GM23338 (cell line): ENCODE measurements around the gene KRT12. TPM values are rescaled to one million over a fixed set of nuclear protein-coding genes. Genes with fewer than 3 reads are reported as not detected.

Source experiments
- ATAC-seq: fragments of 200-7000 bp; cut with Tn5 transposase; 3 replicates; pipeline ENCODE4 v1.9.1; 2020
- DNase-seq: peaks from one replicate; pipeline ENCODE4 v3.0.0-alpha.2; 2015; ENCODE audit warnings: low spot score
- H2AFZ ChIP-seq: fragments of 200-600 bp; sonication (generic); 2 replicates; pipeline ENCODE4 v1.8.0; 2016; ENCODE audit warnings: antibody characterized with exemption, mild to moderate bottlenecking, moderate library complexity
- H3F3A ChIP-seq: fragments of 200-600 bp; sonication (generic); replicated peaks from 2 replicates; pipeline ENCODE4 v1.8.0; 2017; ENCODE audit warnings: antibody characterized with exemption, mixed run types, low read depth
- H3K27ac ChIP-seq: fragments of 200-600 bp; sonication (generic); 2 replicates; pipeline ENCODE4 v1.6.1; 2016; ENCODE audit warnings: low read depth
- H3K27me3 ChIP-seq: fragments of 200-600 bp; sonication (generic); 2 replicates; pipeline ENCODE4 v1.8.0; 2016; ENCODE audit warnings: mild to moderate bottlenecking, mixed run types, moderate library complexity; ENCODE audit not compliant: insufficient read depth
- H3K36me3 ChIP-seq: fragments of 200-600 bp; sonication (generic); 2 replicates; pipeline ENCODE4 v1.8.0; 2016; ENCODE audit warnings: mild to moderate bottlenecking; ENCODE audit not compliant: insufficient read depth
- H3K4me1 ChIP-seq: fragments of 200-600 bp; sonication (generic); 2 replicates; pipeline ENCODE4 v1.8.0; 2016; ENCODE audit warnings: mild to moderate bottlenecking, moderate library complexity; ENCODE audit not compliant: insufficient read depth
- H3K4me2 ChIP-seq: fragments of 200-600 bp; sonication (generic); 2 replicates; pipeline ENCODE4 v1.7.1; 2017; ENCODE audit warnings: mixed run types
- H3K4me3 ChIP-seq: fragments of 200-600 bp; sonication (generic); 2 replicates; pipeline ENCODE4 v1.6.1; 2016; ENCODE audit warnings: mixed run types
- H3K79me2 ChIP-seq: fragments of 200-600 bp; sonication (generic); replicated peaks from 2 replicates; pipeline ENCODE4 v1.8.0; 2017; ENCODE audit warnings: mild to moderate bottlenecking; ENCODE audit not compliant: insufficient read depth
- H3K9me2 ChIP-seq: fragments of 200-600 bp; sonication (generic); 2 replicates; pipeline ENCODE4 v1.8.0; 2017; ENCODE audit not compliant: insufficient read depth
- H4K20me1 ChIP-seq: fragments of 200-600 bp; sonication (generic); replicated peaks from 2 replicates; pipeline ENCODE4 v1.8.0; 2017; ENCODE audit warnings: mild to moderate bottlenecking; ENCODE audit not compliant: insufficient read depth
- H3K27ac Mint-ChIP-seq: 2 replicates; pipeline ENCODE4 v1.8.0; 2020; ENCODE audit warnings: inconsistent platforms, mild to moderate bottlenecking, moderate library complexity, mixed read lengths
- H3K27me3 Mint-ChIP-seq: 3 replicates; pipeline ENCODE4 v1.8.0; 2022; ENCODE audit warnings: low read depth, mild to moderate bottlenecking, moderate library complexity, mixed read lengths, inconsistent platforms; ENCODE audit not compliant: insufficient read depth, poor library complexity
- H3K36me3 Mint-ChIP-seq: 3 replicates; pipeline ENCODE4 v1.8.0; 2021; ENCODE audit warnings: low read depth, mild to moderate bottlenecking, inconsistent platforms, moderate library complexity, mixed read lengths
- H3K4me1 Mint-ChIP-seq: 3 replicates; pipeline ENCODE4 v1.8.0; 2020; ENCODE audit warnings: mild to moderate bottlenecking, inconsistent platforms, mixed read lengths
- H3K4me3 Mint-ChIP-seq: 3 replicates; pipeline ENCODE4 v1.8.0; 2021; ENCODE audit warnings: moderate library complexity, mild to moderate bottlenecking, inconsistent platforms, mixed read lengths
- H3K9me3 Mint-ChIP-seq: 3 replicates; pipeline ENCODE4 v1.8.0; 2020; ENCODE audit warnings: moderate library complexity, mild to moderate bottlenecking, inconsistent platforms, mixed read lengths
- EZH2 ChIP-seq: fragments of 200-600 bp; sonication (generic); IDR thresholded peaks from one replicate; pipeline ENCODE4 v1.8.0; 2017; ENCODE audit warnings: antibody characterized with exemption, mild to moderate bottlenecking, low read depth; ENCODE audit not compliant: unreplicated experiment
- EZH2phosphoT487 ChIP-seq: fragments of 200-600 bp; sonication (generic); IDR thresholded peaks from one replicate; pipeline ENCODE4 v1.8.1; 2018; ENCODE audit warnings: antibody characterized with exemption; ENCODE audit not compliant: unreplicated experiment
- JUNB ChIP-seq: IDR thresholded peaks from one replicate; pipeline ENCODE4 v1.6.1; 2016; ENCODE audit warnings: antibody characterized with exemption; ENCODE audit not compliant: unreplicated experiment
- NANOG ChIP-seq: IDR thresholded peaks from 2 replicates; pipeline ENCODE4 v1.6.1; 2016; ENCODE audit warnings: antibody characterized with exemption, borderline replicate concordance
- STAT1 ChIP-seq: IDR thresholded peaks from one replicate; pipeline ENCODE4 v1.6.1; 2016; ENCODE audit warnings: antibody characterized with exemption; ENCODE audit not compliant: unreplicated experiment
- ZNF114 ChIP-seq: fragments of 250-450 bp; sonication (Bioruptor Pico); IDR thresholded peaks from 2 replicates; pipeline ENCODE4 v1.5.0; 2020; ENCODE audit warnings: mild to moderate bottlenecking, moderate library complexity
- polyA plus RNA-seq: library from polyadenylated mRNA; unstranded; fragments of >200 nt; fragmentation: Nextera tagmentation; extraction: Ambion mirVana; gene quantifications from 2 replicates; pipeline ENCODE4 v1.2.1, GENCODE V29; 2016
- total RNA-seq: library from RNA; depleted of rRNA; stranded (reverse); fragments of >200 nt; shearing (Covaris generic); gene quantifications from 2 replicates; pipeline ENCODE4 v1.2.3, GENCODE V29; 2014
- TF ChIP-seq, protein P1 (sequence below): fragments of 250-450 bp; sonication (Bioruptor Pico); IDR thresholded peaks from 2 replicates; pipeline ENCODE4 v1.5.0; 2020; ENCODE audit warnings: mild to moderate bottlenecking, moderate library complexity
- TF ChIP-seq, protein P2 (sequence below), 2 experiments: fragments of 200-600 bp in 1 of 2; sonication (generic) in 1 of 2; conservative IDR thresholded peaks; 2 replicates each; pipeline versions ENCODE4 v1.5.1 to v1.6.1; 2016 to 2017; ENCODE audit warnings: antibody characterized with exemption in 2 of 2, low read depth in 2 of 2, mild to moderate bottlenecking in 2 of 2, moderate library complexity in 1 of 2
- TF ChIP-seq, protein P3 (sequence below): IDR thresholded peaks from 2 replicates; pipeline ENCODE4 v1.6.1; 2016; ENCODE audit warnings: antibody characterized with exemption

Gene KRT12
- total and polyA plus RNA-seq, 2 experiments from 2014 or later: not detected

DNA sequence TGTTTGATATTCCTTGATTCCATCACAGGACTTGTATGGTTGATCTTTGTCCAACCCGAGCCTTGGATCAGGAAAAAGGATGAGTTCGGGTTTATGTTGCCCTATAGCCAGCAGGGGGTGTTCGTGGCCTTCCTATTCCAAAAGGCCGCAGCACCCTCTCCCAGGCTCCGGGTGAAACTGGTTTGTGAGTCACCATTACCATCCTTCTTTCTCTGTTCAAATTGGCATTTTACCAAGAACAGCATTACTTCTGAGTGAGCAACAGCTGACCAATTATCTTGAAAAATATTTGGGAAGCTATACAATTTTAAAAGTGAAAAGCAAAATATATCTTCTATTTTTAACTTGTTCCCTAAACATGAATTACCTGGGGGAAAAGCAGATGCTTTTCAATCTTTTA is 42.3 kb upstream of the KRT12 start (continued):
- TF ChIP-seq STAT1 (no peak), JUNB (no peak)

DNA sequence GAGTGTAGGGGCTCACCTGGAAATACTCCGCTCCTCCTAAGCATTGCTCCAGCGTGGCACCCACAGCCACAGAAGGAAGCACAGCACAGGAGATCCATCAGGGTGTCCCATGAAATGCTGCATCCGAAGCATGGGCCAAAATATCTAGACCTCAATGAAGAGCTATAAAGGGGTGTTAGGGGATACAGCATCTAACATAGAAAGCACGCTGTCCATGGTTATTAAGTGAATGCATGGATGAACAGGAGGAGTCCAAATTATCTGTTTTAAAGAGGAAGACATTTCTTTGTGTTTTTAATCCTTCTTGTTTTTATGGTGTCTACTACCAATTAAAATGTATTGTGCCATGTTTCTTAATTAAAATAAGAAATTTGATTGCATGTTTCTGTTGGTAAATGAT is 39.6 kb upstream of the KRT12 start:
- no peaks in the 10 kb centered on the region for H3F3A ChIP-seq
- no peaks in the 10 kb centered on the region for H3K9me2 ChIP-seq
- Mint-ChIP-seq H3K4me3 (no peak overlapping the region), H3K4me1 (peaks cover 15% of the 10 kb centered on the region), H3K36me3 (no peaks in the 10 kb centered on the region), H3K27me3 (no peaks in the 10 kb centered on the region), H3K27ac (no peak overlapping the region), H3K9me3 (no peaks in the 10 kb centered on the region)
- DNase-seq: no peak
- no peaks in the 10 kb centered on the region for H3K27me3 ChIP-seq
- TF ChIP-seq, protein P1, sequence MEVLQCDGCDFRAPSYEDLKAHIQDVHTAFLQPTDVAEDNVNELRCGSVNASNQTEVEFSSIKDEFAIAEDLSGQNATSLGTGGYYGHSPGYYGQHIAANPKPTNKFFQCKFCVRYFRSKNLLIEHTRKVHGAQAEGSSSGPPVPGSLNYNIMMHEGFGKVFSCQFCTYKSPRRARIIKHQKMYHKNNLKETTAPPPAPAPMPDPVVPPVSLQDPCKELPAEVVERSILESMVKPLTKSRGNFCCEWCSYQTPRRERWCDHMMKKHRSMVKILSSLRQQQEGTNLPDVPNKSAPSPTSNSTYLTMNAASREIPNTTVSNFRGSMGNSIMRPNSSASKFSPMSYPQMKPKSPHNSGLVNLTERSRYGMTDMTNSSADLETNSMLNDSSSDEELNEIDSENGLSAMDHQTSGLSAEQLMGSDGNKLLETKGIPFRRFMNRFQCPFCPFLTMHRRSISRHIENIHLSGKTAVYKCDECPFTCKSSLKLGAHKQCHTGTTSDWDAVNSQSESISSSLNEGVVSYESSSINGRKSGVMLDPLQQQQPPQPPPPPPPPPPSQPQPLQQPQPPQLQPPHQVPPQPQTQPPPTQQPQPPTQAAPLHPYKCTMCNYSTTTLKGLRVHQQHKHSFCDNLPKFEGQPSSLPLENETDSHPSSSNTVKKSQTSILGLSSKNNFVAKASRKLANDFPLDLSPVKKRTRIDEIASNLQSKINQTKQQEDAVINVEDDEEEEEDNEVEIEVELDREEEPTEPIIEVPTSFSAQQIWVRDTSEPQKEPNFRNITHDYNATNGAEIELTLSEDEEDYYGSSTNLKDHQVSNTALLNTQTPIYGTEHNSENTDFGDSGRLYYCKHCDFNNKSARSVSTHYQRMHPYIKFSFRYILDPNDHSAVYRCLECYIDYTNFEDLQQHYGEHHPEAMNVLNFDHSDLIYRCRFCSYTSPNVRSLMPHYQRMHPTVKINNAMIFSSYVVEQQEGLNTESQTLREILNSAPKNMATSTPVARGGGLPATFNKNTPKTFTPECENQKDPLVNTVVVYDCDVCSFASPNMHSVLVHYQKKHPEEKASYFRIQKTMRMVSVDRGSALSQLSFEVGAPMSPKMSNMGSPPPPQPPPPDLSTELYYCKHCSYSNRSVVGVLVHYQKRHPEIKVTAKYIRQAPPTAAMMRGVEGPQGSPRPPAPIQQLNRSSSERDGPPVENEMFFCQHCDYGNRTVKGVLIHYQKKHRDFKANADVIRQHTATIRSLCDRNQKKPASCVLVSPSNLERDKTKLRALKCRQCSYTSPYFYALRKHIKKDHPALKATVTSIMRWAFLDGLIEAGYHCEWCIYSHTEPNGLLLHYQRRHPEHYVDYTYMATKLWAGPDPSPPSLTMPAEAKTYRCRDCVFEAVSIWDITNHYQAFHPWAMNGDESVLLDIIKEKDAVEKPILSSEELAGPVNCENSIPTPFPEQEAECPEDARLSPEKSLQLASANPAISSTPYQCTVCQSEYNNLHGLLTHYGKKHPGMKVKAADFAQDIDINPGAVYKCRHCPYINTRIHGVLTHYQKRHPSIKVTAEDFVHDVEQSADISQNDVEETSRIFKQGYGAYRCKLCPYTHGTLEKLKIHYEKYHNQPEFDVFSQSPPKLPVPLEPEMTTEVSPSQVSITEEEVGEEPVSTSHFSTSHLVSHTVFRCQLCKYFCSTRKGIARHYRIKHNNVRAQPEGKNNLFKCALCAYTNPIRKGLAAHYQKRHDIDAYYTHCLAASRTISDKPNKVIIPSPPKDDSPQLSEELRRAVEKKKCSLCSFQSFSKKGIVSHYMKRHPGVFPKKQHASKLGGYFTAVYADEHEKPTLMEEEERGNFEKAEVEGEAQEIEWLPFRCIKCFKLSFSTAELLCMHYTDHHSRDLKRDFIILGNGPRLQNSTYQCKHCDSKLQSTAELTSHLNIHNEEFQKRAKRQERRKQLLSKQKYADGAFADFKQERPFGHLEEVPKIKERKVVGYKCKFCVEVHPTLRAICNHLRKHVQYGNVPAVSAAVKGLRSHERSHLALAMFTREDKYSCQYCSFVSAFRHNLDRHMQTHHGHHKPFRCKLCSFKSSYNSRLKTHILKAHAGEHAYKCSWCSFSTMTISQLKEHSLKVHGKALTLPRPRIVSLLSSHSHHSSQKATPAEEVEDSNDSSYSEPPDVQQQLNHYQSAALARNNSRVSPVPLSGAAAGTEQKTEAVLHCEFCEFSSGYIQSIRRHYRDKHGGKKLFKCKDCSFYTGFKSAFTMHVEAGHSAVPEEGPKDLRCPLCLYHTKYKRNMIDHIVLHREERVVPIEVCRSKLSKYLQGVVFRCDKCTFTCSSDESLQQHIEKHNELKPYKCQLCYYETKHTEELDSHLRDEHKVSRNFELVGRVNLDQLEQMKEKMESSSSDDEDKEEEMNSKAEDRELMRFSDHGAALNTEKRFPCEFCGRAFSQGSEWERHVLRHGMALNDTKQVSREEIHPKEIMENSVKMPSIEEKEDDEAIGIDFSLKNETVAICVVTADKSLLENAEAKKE (CRISPR knock-in tag): no peak
- no peak for TF ChIP-seq STAT1
- no peak overlapping the region for H3K27ac ChIP-seq
- no peaks in the 10 kb centered on the region for H4K20me1 ChIP-seq
- H3K79me2 ChIP-seq: no peaks in the 10 kb centered on the region
- ATAC-seq: no peak
- no peaks in the 10 kb centered on the region for H3K36me3 ChIP-seq
- no peaks in the 10 kb centered on the region; the same call in 1 of the 2 replicates for H3K4me1 ChIP-seq
- no peak overlapping the region for H3K4me3 ChIP-seq
- H3K4me2 ChIP-seq: no peak overlapping the region
- H2AFZ ChIP-seq: no peak overlapping the region

DNA sequence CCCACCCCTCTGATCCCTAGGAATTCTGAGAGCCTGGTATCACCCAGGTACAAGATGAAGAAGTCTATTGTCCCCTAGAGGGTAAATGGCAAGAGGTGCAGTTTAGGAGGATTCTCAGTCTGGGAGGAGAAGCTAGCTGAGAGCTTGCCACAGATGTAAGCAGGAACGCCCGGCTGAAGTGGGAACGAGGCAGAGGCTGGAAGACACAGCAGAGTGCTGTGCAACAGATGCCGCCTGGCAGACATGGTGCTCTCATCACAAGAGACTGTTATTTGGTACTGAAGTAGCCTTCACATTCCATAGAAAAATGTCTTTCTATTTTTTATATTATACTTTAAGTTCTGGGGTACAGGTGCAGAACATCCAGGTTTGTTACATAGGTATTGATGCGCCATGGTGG is 38.3 kb upstream of the KRT12 start:
- ATAC-seq (no peak), DNase-seq (no peak)
- Histone ChIP-seq H4K20me1 (no peaks in the 10 kb centered on the region), H3K4me1 (no peaks in the 10 kb centered on the region; the same call in 1 of the 2 replicates), H3K27ac (no peak overlapping the region), H3K4me2 (no peak overlapping the region), H3F3A (no peaks in the 10 kb centered on the region), H2AFZ (no peak overlapping the region), H3K36me3 (no peaks in the 10 kb centered on the region), H3K27me3 (no peaks in the 10 kb centered on the region), H3K9me2 (no peaks in the 10 kb centered on the region), H3K4me3 (no peak overlapping the region), H3K79me2 (no peaks in the 10 kb centered on the region)
- no peaks in the 10 kb centered on the region for H3K36me3 Mint-ChIP-seq
- no peak overlapping the region for H3K4me3 Mint-ChIP-seq
- H3K9me3 Mint-ChIP-seq: no peaks in the 10 kb centered on the region
- peaks cover 15% of the 10 kb centered on the region for H3K4me1 Mint-ChIP-seq
- no peak overlapping the region for H3K27ac Mint-ChIP-seq
- H3K27me3 Mint-ChIP-seq: peaks cover 2% of the 10 kb centered on the region
- TF ChIP-seq, protein P2, sequence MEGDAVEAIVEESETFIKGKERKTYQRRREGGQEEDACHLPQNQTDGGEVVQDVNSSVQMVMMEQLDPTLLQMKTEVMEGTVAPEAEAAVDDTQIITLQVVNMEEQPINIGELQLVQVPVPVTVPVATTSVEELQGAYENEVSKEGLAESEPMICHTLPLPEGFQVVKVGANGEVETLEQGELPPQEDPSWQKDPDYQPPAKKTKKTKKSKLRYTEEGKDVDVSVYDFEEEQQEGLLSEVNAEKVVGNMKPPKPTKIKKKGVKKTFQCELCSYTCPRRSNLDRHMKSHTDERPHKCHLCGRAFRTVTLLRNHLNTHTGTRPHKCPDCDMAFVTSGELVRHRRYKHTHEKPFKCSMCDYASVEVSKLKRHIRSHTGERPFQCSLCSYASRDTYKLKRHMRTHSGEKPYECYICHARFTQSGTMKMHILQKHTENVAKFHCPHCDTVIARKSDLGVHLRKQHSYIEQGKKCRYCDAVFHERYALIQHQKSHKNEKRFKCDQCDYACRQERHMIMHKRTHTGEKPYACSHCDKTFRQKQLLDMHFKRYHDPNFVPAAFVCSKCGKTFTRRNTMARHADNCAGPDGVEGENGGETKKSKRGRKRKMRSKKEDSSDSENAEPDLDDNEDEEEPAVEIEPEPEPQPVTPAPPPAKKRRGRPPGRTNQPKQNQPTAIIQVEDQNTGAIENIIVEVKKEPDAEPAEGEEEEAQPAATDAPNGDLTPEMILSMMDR (conservative IDR thresholded peaks at IDR 0.05; ENCODE audit: low read depth in 2 of 2): no peak
- TF ChIP-seq EZH2phosphoT487 (no peak), ZNF114 (CRISPR knock-in tag) (no peak), NANOG (no peak), EZH2 (no peak), STAT1 (no peak)
- TF ChIP-seq, protein P3, sequence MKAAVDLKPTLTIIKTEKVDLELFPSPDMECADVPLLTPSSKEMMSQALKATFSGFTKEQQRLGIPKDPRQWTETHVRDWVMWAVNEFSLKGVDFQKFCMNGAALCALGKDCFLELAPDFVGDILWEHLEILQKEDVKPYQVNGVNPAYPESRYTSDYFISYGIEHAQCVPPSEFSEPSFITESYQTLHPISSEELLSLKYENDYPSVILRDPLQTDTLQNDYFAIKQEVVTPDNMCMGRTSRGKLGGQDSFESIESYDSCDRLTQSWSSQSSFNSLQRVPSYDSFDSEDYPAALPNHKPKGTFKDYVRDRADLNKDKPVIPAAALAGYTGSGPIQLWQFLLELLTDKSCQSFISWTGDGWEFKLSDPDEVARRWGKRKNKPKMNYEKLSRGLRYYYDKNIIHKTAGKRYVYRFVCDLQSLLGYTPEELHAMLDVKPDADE: no peak
